ENCODE measurements around the gene CCDC89. TPM values are rescaled to one million over a fixed set of nuclear protein-coding genes. Genes with fewer than 3 reads are reported as not detected.

Gene CCDC89
- total RNA-seq, 6 experiments from 2014 or later: 1.7 to 3.5 (median 2.8) TPM

- Mint-ChIP-seq H3K4me3 (peak overlapping the region; percentile 96), H3K27ac (peak overlapping the region; percentile 94), H3K36me3 (ENCODE audit: low read depth) (peaks cover 4% of the 10 kb centered on the region; the same call in 1 of the 2 replicates), H3K27me3 (ENCODE audit: insufficient read depth) (peaks cover 3% of the 10 kb centered on the region; the same call in 1 of the 2 replicates), H3K4me1 (ENCODE audit: low read depth) (peaks cover 27% of the 10 kb centered on the region), H3K9me3 (no peaks in the 10 kb centered on the region; the same call in 1 of the 2 replicates)
- no peak for DNase-seq
- no peak for TF ChIP-seq CTCF (IDR thresholded peaks at IDR 0.05)
Measured at GRCh38 chr11:85647078-85647477, 38.9 kb downstream of the CCDC89 start.

GRCh38 chr11:85643191-85643614 is 42.8 kb downstream of the CCDC89 start:
- H3K27ac Mint-ChIP-seq: no peak overlapping the region
- TF ChIP-seq CTCF (IDR thresholded peaks at IDR 0.05): no peak
- no peak overlapping the region for H3K4me3 Mint-ChIP-seq
- no peaks in the 10 kb centered on the region; the same call in 1 of the 2 replicates for H3K9me3 Mint-ChIP-seq
- peaks cover 3% of the 10 kb centered on the region; the same call in 1 of the 2 replicates for H3K27me3 Mint-ChIP-seq (ENCODE audit: insufficient read depth)
- DNase-seq: no peak
- H3K4me1 Mint-ChIP-seq (ENCODE audit: low read depth): peaks cover 15% of the 10 kb centered on the region
- peaks cover 4% of the 10 kb centered on the region; the same call in 1 of the 2 replicates for H3K36me3 Mint-ChIP-seq (ENCODE audit: low read depth)

- no peak for TF ChIP-seq CTCF (IDR thresholded peaks at IDR 0.05)
- H3K4me1 Mint-ChIP-seq (ENCODE audit: low read depth): peaks cover under 1% of the 10 kb centered on the region; the same call in 1 of the 2 replicates
- no peak overlapping the region for H3K4me3 Mint-ChIP-seq
Measured at GRCh38 chr11:85634747-85635146, 51.2 kb downstream of the CCDC89 start.

More at GRCh38 chr11:85634747-85635146, 51.2 kb downstream of the CCDC89 start:
- no peak for DNase-seq
- Mint-ChIP-seq H3K27me3 (ENCODE audit: insufficient read depth) (no peaks in the 10 kb centered on the region), H3K9me3 (no peaks in the 10 kb centered on the region), H3K27ac (no peak overlapping the region), H3K36me3 (ENCODE audit: low read depth) (no peaks in the 10 kb centered on the region; the same call in 1 of the 2 replicates)

Other genes with a start within 250 kb of the CCDC89 start
- under 1 TPM in 5 of 6 experiments, not detected in 1; 0.39 to 1.00 (median 0.80) TPM for gene DLG2, start 58.9 kb downstream of the CCDC89 start, total RNA-seq (2021; fragmentation: NEBNext Ultra II Directional; extraction: Animal tissue kit (Norgen Biotek cat#: 25700))
- 10 to 100 TPM; 44.0 to 50.5 (median 46.6) TPM for gene TMEM126B, start 57.6 kb downstream of the CCDC89 start, total RNA-seq (2021; fragmentation: NEBNext Ultra II Directional; extraction: Animal tissue kit (Norgen Biotek cat#: 25700))
- gene TMEM126A, start 38.2 kb downstream of the CCDC89 start, total RNA-seq (2021; fragmentation: NEBNext Ultra II Directional; extraction: Animal tissue kit (Norgen Biotek cat#: 25700)): 10 to 100 TPM; 32.0 to 52.4 (median 48.2) TPM
- 10 to 100 TPM; 16.1 to 18.9 (median 18.5) TPM for gene CREBZF, start 21.1 kb downstream of the CCDC89 start, total RNA-seq (2021; fragmentation: NEBNext Ultra II Directional; extraction: Animal tissue kit (Norgen Biotek cat#: 25700))
- 10 to 100 TPM; 23.2 to 39.5 (median 27.4) TPM for gene SYTL2, start 124.9 kb upstream of the CCDC89 start, total RNA-seq (2021; fragmentation: NEBNext Ultra II Directional; extraction: Animal tissue kit (Norgen Biotek cat#: 25700))
- gene CCDC83, start 169.2 kb upstream of the CCDC89 start, total RNA-seq (2021; fragmentation: NEBNext Ultra II Directional; extraction: Animal tissue kit (Norgen Biotek cat#: 25700)): not detected